Measurements from ENCODE around the gene A1BG.

GRCh38 chr19:58336216-58336615 lies 17.1 kb downstream of the A1BG start:
- TF ChIP-seq EP300 (IDR thresholded peaks at IDR 0.05) (no peak), POLR2AphosphoS5 (IDR thresholded peaks at IDR 0.05) (no peak), POLR2A (IDR thresholded peaks at IDR 0.05) (no peak)
- TF ChIP-seq, protein P1, sequence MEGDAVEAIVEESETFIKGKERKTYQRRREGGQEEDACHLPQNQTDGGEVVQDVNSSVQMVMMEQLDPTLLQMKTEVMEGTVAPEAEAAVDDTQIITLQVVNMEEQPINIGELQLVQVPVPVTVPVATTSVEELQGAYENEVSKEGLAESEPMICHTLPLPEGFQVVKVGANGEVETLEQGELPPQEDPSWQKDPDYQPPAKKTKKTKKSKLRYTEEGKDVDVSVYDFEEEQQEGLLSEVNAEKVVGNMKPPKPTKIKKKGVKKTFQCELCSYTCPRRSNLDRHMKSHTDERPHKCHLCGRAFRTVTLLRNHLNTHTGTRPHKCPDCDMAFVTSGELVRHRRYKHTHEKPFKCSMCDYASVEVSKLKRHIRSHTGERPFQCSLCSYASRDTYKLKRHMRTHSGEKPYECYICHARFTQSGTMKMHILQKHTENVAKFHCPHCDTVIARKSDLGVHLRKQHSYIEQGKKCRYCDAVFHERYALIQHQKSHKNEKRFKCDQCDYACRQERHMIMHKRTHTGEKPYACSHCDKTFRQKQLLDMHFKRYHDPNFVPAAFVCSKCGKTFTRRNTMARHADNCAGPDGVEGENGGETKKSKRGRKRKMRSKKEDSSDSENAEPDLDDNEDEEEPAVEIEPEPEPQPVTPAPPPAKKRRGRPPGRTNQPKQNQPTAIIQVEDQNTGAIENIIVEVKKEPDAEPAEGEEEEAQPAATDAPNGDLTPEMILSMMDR (IDR thresholded peaks at IDR 0.05): no peak

Data from suprapubic skin (tissue), 4 donors.